ENCODE measurements around the gene OR4L1. TPM values are rescaled to one million over a fixed set of nuclear protein-coding genes. Genes with fewer than 3 reads are reported as not detected.

The OR4L1 gene, protein sequence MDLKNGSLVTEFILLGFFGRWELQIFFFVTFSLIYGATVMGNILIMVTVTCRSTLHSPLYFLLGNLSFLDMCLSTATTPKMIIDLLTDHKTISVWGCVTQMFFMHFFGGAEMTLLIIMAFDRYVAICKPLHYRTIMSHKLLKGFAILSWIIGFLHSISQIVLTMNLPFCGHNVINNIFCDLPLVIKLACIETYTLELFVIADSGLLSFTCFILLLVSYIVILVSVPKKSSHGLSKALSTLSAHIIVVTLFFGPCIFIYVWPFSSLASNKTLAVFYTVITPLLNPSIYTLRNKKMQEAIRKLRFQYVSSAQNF
- not detected in 2 replicates for total RNA-seq

DNA sequence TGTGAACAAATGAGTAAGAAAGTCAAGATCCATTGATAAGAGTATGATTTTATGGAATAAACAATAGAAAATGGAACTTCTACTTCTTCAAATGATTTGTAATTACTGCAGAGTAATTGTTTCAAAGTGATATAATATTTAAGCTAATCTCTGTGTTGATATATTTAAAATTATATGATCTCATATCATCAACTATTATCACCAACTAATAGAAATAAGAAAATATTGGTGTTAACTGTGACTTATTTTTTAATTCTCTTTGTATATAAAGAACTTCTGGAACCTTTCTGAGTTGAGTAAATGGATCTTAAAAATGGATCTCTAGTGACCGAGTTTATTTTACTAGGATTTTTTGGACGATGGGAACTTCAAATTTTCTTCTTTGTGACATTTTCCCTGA is at the start of gene OR4L1:
TSS of gene OR4L1 (plus strand) at position 301 of the 400 bp plus-strand sequence. CDS start at position 301, 0 bp downstream.

GRCh38 chr14:20019257-20019865 is 40.5 kb upstream of the OR4L1 start, which contains the start of gene OR4K14:
Gene OR4K14, minus strand, starts transcription at chr14:20019307. Its CDS starts 4,114 bp downstream, at chr14:20015193.

DNA sequence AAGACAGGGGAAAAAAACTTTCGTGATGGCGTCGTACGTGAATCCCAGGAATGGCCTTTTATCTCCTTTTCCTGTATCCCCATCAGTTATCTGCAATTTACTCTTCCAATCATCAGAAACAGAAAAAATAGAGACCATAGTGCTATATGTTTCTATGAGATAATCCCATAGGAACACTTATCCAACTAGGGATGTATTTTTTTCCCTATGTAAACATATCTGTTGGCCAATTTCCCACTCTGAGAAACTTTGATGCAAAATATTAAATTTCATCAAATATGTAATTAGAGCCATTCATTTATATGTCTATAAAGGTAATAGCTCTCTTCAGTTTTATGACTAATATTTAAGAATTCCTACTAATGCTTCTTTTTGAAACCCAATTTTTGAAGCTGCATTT is 23.9 kb upstream of the OR4L1 start, which contains the start of gene OR4K13:
TSS of gene OR4K13 (minus strand) at position 101 of the 400 bp plus-strand sequence. CDS start 1,280 bp downstream, outside the sequence.

DNA sequence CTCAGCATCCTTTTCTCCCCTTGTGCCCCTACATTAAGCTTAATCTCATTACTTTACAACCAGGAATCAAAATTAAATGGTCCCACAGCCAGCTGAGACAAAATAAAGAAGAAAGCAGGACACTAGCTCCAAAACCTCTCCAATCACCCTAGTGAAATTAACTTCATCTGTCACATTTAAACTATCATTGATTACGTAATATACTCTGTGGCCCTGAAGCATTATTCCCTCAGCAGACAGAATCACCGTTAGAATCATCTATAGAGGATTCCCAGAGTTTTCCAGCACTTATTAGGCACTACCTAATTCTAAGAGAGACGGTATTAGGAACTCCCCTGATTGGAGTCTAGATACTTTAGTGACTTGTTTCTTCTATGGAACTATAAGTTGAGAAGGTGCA is 50.6 kb downstream of the OR4L1 start, which contains the start of gene OR4K17:
TSS of gene OR4K17 (plus strand) at position 302 of the 400 bp plus-strand sequence. CDS start 6,761 bp downstream, outside the sequence.

Other genes starting within 250 kb of the OR4L1 start
- not detected in 2 replicates for gene OR4K2, start 184.9 kb upstream of the OR4L1 start, total RNA-seq
- gene OR4K5, start 139.4 kb upstream of the OR4L1 start, total RNA-seq = not detected in 2 replicates
- gene OR4K1, start 129.1 kb upstream of the OR4L1 start, total RNA-seq = not detected in 2 replicates
- gene OR4K15, start 84.5 kb upstream of the OR4L1 start, total RNA-seq = not detected in 2 replicates
- not detected in 2 replicates for gene OR4Q2, start 57.9 kb upstream of the OR4L1 start, total RNA-seq
- gene OR4K14, start 40.7 kb upstream of the OR4L1 start, total RNA-seq = not detected in 2 replicates
- gene OR4K13, start 24.0 kb upstream of the OR4L1 start, total RNA-seq = not detected in 2 replicates
- not detected in 2 replicates for gene OR4K17, start 50.7 kb downstream of the OR4L1 start, total RNA-seq
- gene OR4N5, start 78.8 kb downstream of the OR4L1 start, total RNA-seq = not detected in 2 replicates
- gene OR11G2, start 130.9 kb downstream of the OR4L1 start, total RNA-seq = not detected in 2 replicates
- not detected in 2 replicates for gene OR11H6, start 163.7 kb downstream of the OR4L1 start, total RNA-seq
- not detected in 2 replicates for gene OR11H7, start 168.9 kb downstream of the OR4L1 start, total RNA-seq
- not detected in 2 replicates for gene OR11H4, start 179.2 kb downstream of the OR4L1 start, total RNA-seq
- 22.5 and 23.1 TPM in 2 replicates for gene TTC5, start 245.9 kb downstream of the OR4L1 start, total RNA-seq

All from smooth muscle cell of trachea (primary cell).